NCI-H2196 treated with DMSO at 0.1 percent for 48 hours (cell line): ENCODE data around the gene EIF4E.
"Not testable (repeated sequence)": the region's sequence is repeated elsewhere in the genome, so short reads cannot be mapped to it uniquely, and the experiment has no call there.

ENCODE experiments used
- DNase-seq: peaks from one replicate; lab custom pipeline; 2025; ENCODE audit not compliant: unreplicated experiment; lab: John Stamatoyannopoulos, UW

Gene EIF4E

GRCh38 chr4:98928505-98929340, at the start of gene EIF4E:
Gene EIF4E, minus strand, starts transcription at chr4:98929133. Its CDS starts 21 bp downstream, at chr4:98929112.
- DNase-seq, result peak; percentile 65

GRCh38 chr4:98977557-98977956, 48.6 kb upstream of the EIF4E start:
- DNase-seq, result no peak

- DNase-seq, result no peak
Measured at GRCh38 chr4:98976716-98977115, 47.8 kb upstream of the EIF4E start.

- no peak for DNase-seq
Measured at GRCh38 chr4:98969878-98970785, 41.2 kb upstream of the EIF4E start.

- no peak for DNase-seq
Measured at GRCh38 chr4:98967786-98968329, 38.9 kb upstream of the EIF4E start.

- no peak for DNase-seq
Measured at GRCh38 chr4:98966926-98967325, 38.0 kb upstream of the EIF4E start.

GRCh38 chr4:98963538-98964433, 34.9 kb upstream of the EIF4E start:
- no peak for DNase-seq

- DNase-seq, result no peak
Measured at GRCh38 chr4:98961770-98962169, 32.8 kb upstream of the EIF4E start.

GRCh38 chr4:98959411-98959810, 30.5 kb upstream of the EIF4E start:
- no peak for DNase-seq

GRCh38 chr4:98958065-98958464, 29.1 kb upstream of the EIF4E start:
- DNase-seq, result no peak

GRCh38 chr4:98955229-98955628, 26.3 kb upstream of the EIF4E start:
- DNase-seq, result no peak

- no peak for DNase-seq
Measured at GRCh38 chr4:98951710-98952109, 22.8 kb upstream of the EIF4E start.

- DNase-seq, result no peak
Measured at GRCh38 chr4:98950925-98951324, 22.0 kb upstream of the EIF4E start.

GRCh38 chr4:98946359-98946758, 17.4 kb upstream of the EIF4E start:
- DNase-seq, result no peak

- DNase-seq, result no peak
Measured at GRCh38 chr4:98945297-98945850, 16.4 kb upstream of the EIF4E start.

- DNase-seq, result no peak
Measured at GRCh38 chr4:98939892-98940298, 11.0 kb upstream of the EIF4E start.

- no peak for DNase-seq
Measured at GRCh38 chr4:98939438-98939837, 10.5 kb upstream of the EIF4E start.

GRCh38 chr4:98937986-98938720, 9.2 kb upstream of the EIF4E start:
- no peak for DNase-seq

- no peak for DNase-seq
Measured at GRCh38 chr4:98935633-98936032, 6.7 kb upstream of the EIF4E start.

GRCh38 chr4:98934851-98935250, 5.9 kb upstream of the EIF4E start:
- DNase-seq, result not testable (repeated sequence)
